ENCODE measurements around the gene NLRC5.
A peak's percentile ranks its signal among the peaks of the same experiment; 100 is the strongest.
"Not testable (repeated sequence)": the region's sequence is repeated elsewhere in the genome, so short reads cannot be mapped to it uniquely, and the experiment has no call there.

NLRC5 gene

GRCh38 chr16:56982695-56983094, 6.7 kb upstream of the NLRC5 start:
- no peak for DNase-seq

- no peak for DNase-seq
These were observed 6.1 kb upstream of the NLRC5 start for GRCh38 chr16:56983211-56983751.

- DNase-seq = no peak
These were observed 4.7 kb upstream of the NLRC5 start for GRCh38 chr16:56984639-56985038.

- peak; percentile 12 for DNase-seq
These were observed 3.9 kb upstream of the NLRC5 start for GRCh38 chr16:56985288-56985961.

GRCh38 chr16:56985962-56986360, 3.4 kb upstream of the NLRC5 start:
- DNase-seq = no peak

GRCh38 chr16:56986361-56986760, 3.0 kb upstream of the NLRC5 start:
- DNase-seq = no peak

GRCh38 chr16:56986908-56987307, 2.4 kb upstream of the NLRC5 start:
- DNase-seq = not testable (repeated sequence)

GRCh38 chr16:56987692-56988091, 1.7 kb upstream of the NLRC5 start:
- DNase-seq = no peak

GRCh38 chr16:56988161-56988947, 1.0 kb upstream of the NLRC5 start:
- DNase-seq = no peak

- DNase-seq = no peak
These were observed 631 bp downstream of the NLRC5 start for GRCh38 chr16:56989988-56990387.

- no peak for DNase-seq
These were observed 1.3 kb downstream of the NLRC5 start for GRCh38 chr16:56990407-56991286.

GRCh38 chr16:56992431-56992830, 3.1 kb downstream of the NLRC5 start:
- DNase-seq = not testable (repeated sequence)

- no peak for DNase-seq
These were observed 3.8 kb downstream of the NLRC5 start for GRCh38 chr16:56993204-56993603.

GRCh38 chr16:56994311-56994710, 5.0 kb downstream of the NLRC5 start:
- no peak for DNase-seq

- DNase-seq = no peak
These were observed 5.9 kb downstream of the NLRC5 start for GRCh38 chr16:56995136-56995805.

- DNase-seq = no peak
These were observed 7.9 kb downstream of the NLRC5 start for GRCh38 chr16:56997264-56997663.

GRCh38 chr16:56997931-56998330, 8.6 kb downstream of the NLRC5 start:
- DNase-seq = no peak

GRCh38 chr16:56998352-56998751, 9.0 kb downstream of the NLRC5 start:
- DNase-seq = no peak

GRCh38 chr16:56998861-56999260, 9.5 kb downstream of the NLRC5 start:
- DNase-seq = no peak

- peak; percentile 34 for DNase-seq
These were observed 10.3 kb downstream of the NLRC5 start for GRCh38 chr16:56999409-57000270.

GRCh38 chr16:57000271-57001025, 11.1 kb downstream of the NLRC5 start:
- peak; percentile 61 for DNase-seq
